ENCODE results near the gene MAGEB18.

Gene MAGEB18

GRCh38 chrX:26138274-26138673 is at the start of gene MAGEB18:
TSS of gene MAGEB18 (plus strand) at chrX:26138343. CDS start at chrX:26138986, 643 bp downstream.
- DNase-seq: no peak

DNA sequence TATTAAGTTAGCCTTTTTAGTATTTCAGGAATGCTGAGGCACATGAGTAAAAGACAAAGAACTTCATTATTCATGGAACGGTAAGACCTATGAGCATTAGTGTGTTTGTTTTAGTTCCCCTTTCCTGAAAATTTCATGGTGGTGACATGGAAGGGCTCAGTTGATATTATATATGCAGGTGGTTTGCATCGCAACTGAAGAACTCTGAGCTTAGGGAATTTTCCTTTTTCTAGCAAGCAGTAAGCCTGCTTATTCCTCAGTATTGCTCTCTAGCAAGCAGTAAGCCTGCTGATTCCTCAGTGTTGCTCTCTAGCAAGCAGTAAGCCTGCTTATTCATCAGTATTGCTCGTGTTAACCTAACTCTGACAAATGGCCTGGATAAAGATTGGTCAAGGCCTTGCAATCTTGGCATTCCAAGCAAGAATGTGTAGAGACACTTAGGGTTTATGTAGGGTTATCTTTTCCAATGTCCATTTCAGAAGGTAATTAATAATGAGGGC is 37.7 kb upstream of the MAGEB18 start:
- no peak for DNase-seq

DNA sequence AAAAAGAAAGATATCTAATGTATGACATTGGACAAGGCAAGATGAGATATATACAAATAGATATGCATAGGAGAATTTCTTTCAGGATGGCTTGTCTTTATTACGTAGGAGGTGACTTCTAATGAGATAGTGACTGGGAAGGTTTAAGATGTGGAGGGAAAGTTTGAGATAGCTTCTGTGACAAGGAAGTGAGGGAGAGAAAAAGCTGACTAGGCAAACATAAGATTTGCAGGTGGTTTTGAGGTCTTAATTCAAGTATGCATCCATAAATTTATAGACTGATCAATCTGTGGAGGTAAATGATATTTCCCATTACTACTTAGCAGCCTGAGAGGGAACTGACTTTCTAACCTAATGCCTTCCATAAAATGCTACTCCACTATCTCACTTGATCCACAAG is 29.0 kb upstream of the MAGEB18 start:
- DNase-seq: no peak

DNA sequence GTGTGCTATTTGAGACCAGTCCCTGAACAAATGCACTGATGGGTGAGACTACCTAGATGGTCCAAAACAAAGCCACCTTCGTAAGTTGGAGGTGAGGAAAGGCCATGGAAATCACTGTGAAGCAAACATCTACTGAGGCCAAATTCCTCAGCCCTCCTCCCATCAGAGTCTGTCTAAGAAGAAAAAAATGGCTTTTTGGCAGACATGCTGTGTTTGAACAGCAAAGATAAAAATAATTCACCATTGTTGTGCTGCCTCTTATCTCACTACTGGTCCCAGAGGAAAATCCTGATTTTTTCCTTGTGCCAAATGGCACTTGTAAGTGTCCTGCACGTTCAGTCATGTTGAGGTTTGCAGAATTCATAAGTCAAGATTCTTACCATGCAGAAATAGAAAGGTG is 7.9 kb downstream of the MAGEB18 start:
- no peak for DNase-seq

GRCh38 chrX:26160301-26160700 is 22.2 kb downstream of the MAGEB18 start, which contains the start of gene MAGEB6B:
TSS of gene MAGEB6B (plus strand) at chrX:26160601. CDS start at chrX:26160601, 0 bp downstream.
- DNase-seq: no peak

Measured in CD4-positive, alpha-beta T cell treated with Interleukin-15 for 1 hour (primary cell).